Measurements from ENCODE around the gene OR5H2.
A peak's percentile ranks its signal among the peaks of the same experiment; 100 is the strongest.
"Not testable (repeated sequence)": the region's sequence is repeated elsewhere in the genome, so short reads cannot be mapped to it uniquely, and the experiment has no call there.

Gene OR5H2

GRCh38 chr3:98282205-98282604, at the start of gene OR5H2:
Gene OR5H2, plus strand, starts transcription at chr3:98282505. Its CDS starts 398 bp downstream, at chr3:98282903.
- no peak for DNase-seq (ENCODE audit: low read depth in 2 of 2)

- DNase-seq (ENCODE audit: low read depth in 2 of 2), result no peak
These were observed 48.8 kb upstream of the OR5H2 start for GRCh38 chr3:98233468-98233867.

GRCh38 chr3:98240131-98240530, 42.2 kb upstream of the OR5H2 start:
- no peak for DNase-seq (ENCODE audit: low read depth in 2 of 2)

- DNase-seq (ENCODE audit: low read depth in 2 of 2), result no peak
These were observed 40.1 kb upstream of the OR5H2 start for GRCh38 chr3:98242155-98242554.

DNA sequence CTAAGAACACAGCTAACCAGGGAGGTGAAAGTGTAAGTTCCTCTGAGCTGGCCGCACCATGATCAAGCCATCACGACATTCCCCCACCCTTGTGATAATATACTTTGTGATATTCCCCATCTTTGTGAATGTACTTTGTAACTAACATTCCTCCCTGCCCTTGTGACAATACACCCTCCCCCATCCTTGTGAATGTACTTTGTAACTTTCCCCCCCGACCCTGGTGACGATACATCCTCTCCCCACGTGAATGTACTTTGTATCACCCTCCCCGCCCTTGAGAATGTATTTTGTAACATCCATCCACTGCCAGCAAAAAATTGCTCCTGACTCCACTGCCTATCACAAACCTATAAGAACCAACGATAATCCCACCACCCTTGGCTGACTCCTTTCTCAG, 38.5 kb upstream of the OR5H2 start:
- DNase-seq (ENCODE audit: low read depth in 2 of 2), result no peak

- no peak for DNase-seq (ENCODE audit: low read depth in 2 of 2)
These were observed 36.2 kb upstream of the OR5H2 start for GRCh38 chr3:98246142-98246541.

DNA sequence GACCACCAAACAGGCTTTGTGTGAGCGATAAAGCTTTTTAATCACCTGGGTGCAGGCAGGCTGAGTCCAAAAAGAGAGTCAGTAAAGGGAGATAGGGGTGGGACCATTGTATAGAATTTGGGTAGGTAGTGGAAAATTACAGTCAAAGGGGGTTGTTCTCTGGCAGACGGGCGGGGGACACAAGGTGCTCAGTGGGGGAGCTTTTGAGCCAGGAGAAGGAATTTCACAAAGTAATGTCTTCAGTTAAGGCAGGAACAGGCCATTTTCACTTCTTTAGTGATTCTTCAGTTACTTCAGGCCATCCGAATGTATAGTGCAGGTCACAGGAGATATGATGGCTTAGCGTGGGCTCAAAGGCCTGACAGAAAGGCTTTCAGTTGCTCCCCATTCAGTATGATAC, 26.3 kb upstream of the OR5H2 start:
- DNase-seq (ENCODE audit: low read depth in 2 of 2), result not testable (repeated sequence)

- no peak for DNase-seq (ENCODE audit: low read depth in 2 of 2)
These were observed 22.6 kb upstream of the OR5H2 start for GRCh38 chr3:98259707-98260106.

- no peak for DNase-seq (ENCODE audit: low read depth in 2 of 2)
These were observed 20.3 kb upstream of the OR5H2 start for GRCh38 chr3:98262046-98262445.

DNA sequence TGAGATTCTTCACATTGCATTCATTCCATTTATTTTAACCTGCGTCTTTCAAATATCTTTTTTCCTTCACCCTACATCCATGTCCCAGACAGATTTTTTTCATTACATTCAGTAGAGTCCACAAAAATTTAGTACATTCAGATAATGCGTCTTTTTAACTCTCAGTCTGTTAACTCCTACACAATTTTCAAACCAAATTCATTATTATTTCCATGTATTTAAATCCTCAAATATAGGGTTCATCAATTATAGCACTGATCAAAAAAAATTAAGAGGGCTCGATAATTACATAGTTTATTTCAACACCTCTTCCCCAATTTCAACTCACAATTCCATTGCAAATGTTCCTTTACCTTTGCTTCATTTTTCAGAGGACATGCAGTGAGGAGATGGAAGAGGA, 18.4 kb upstream of the OR5H2 start, which contains the start of gene OR5H6:
TSS of gene OR5H6 (plus strand) at position 301 of the 400 bp plus-strand sequence. CDS start at position 390, 89 bp downstream.
- no peak for DNase-seq (ENCODE audit: low read depth in 2 of 2)

- no peak for DNase-seq (ENCODE audit: low read depth in 2 of 2)
These were observed 12.5 kb upstream of the OR5H2 start for GRCh38 chr3:98269846-98270245.

DNA sequence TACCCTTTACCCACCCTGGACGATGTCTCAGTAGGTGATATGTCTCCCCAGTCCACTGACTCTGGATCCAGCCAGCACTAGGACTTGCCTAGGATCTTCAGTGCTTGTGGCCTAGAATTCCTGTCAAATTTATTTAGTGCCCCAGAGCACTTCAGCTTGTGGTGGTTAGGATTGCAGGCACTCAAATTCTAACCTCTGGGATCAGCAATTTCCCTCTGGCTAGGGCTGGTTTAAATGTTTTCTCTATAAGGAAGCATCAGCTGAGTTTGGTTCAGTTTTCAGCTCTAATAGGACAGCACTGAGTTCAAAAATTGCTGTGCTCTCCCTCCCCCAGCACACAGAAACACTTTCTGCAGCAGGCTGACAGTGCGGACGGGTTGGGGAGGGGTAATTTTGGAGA, 10.2 kb upstream of the OR5H2 start:
- no peak for DNase-seq (ENCODE audit: low read depth in 2 of 2)

GRCh38 chr3:98274914-98275313, 7.4 kb upstream of the OR5H2 start:
- no peak for DNase-seq (ENCODE audit: low read depth in 2 of 2)

DNA sequence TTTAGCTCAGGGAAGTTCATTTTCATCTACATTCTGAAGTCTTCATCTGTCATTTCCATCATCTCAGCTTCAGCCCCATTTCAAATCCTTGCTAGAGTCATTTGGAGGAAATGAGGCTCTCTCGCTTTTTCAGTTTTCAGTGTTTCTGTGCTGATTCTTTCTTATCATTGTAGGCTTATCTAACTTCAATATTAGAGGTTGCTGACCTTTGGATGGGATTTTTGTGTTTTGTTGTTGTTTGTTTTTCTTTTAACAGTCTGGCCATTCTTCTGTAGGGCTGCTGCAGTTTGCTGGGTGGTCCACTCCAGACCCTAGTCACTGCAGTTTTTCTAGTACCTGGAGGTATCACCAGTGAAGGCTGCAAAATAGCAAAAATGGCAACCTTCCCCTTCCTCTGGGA, 8.6 kb downstream of the OR5H2 start:
- no peak for DNase-seq (ENCODE audit: low read depth in 2 of 2)

DNA sequence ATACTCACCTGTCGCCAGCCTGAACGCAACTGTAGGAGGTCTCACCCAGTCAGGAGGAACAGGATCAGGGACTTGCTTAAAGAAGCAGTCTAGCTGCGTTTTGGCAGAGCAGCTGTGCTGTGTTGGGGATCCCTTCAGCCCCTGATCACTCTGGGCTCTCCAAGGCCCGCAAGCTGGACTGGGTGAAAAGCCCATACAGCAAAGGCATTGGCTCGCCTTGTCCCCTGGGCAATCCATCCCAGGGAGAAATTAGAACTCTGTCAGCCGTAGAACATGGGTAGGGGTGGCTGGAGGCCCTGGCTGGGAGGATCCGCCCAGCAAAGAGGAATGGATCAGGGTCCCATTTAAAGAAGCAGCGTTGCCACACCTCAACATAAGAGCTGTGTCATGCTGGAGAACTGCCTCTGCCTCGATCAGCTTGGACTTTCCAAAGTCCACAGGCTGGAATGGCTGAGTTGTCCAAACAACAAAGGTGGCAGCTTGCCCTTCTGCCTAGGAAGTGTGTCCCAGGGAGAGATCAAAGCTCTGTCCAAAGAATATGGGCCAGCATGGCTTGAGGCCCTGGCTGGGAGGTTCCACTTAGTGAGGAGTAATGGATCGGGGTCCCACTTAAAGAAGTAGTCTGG, 9.1 kb downstream of the OR5H2 start:
- no peak for DNase-seq (ENCODE audit: low read depth in 2 of 2)

DNA sequence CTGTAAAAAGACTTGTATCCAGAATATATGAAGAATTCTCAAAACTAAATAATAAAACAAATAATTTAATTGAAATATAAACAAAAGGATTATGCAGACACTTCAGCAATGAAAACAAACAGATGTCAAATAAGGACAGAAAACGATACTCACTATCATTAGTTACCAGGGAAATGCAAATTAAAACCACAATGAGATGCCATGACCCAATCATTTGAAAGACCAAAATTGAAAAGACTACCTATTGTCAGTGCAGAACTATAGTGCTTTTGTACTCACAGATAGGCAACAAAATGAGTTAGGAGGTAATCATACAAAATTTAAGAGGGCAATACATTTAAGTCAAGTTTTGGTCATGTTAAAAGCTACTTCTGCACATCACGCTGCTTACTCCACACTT, 39.8 kb downstream of the OR5H2 start:
- DNase-seq (ENCODE audit: low read depth in 2 of 2), result no peak

- no peak for DNase-seq (ENCODE audit: low read depth in 2 of 2)
These were observed 40.4 kb downstream of the OR5H2 start for GRCh38 chr3:98322686-98323085.

- no peak for DNase-seq (ENCODE audit: low read depth in 2 of 2)
These were observed 41.1 kb downstream of the OR5H2 start for GRCh38 chr3:98323425-98323824.

DNA sequence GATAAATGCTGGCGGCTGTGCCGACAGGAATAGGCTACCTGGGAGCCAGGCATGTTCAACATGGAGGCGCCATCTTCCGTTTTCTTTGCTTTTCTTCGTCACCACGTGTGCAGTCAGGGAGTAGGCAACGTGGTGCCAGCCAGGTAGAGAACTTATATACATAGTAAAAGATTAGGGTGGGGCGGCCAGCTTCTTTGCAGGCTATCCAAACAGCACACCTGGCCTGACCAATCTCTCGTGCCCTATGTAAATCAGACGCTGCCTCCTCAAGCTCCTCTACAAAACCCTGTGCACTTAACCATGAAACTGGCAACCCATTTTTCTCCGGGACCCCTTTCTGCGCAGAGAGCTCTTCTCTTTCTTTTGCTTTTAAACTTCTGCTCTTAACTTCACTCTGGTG, 42.8 kb downstream of the OR5H2 start:
- DNase-seq (ENCODE audit: low read depth in 2 of 2), result no peak

- no peak for DNase-seq (ENCODE audit: low read depth in 2 of 2)
These were observed 44.0 kb downstream of the OR5H2 start for GRCh38 chr3:98326105-98326893.

- no peak for DNase-seq (ENCODE audit: low read depth in 2 of 2)
These were observed 44.6 kb downstream of the OR5H2 start for GRCh38 chr3:98326945-98327344.

DNA sequence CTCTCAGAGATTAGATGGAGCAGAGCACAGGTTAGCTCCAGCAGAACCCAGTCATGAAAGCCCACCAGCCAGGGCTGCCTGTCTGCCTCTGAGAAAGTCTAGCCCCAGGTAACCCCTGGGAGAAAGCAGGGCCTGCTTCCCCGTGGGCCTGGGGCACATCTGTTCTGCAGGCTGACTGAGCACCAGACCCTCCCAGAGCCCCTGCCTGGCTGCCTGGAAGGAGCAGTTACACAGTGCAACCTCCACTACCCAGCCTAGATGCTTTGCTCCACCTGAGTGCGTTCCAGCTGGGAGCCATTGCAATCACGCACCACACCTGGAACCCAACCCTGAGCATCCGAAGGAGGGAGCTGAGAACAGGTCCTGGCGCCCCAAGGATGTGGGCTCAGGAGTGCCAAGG, 46.6 kb downstream of the OR5H2 start:
- DNase-seq (ENCODE audit: low read depth in 2 of 2), result no peak

- peak in 1 of 2 donors; percentile 25 for DNase-seq (ENCODE audit: low read depth in 2 of 2)
These were observed 47.3 kb downstream of the OR5H2 start for GRCh38 chr3:98329392-98330124.
